ENCODE measurements around the gene OPALIN.

OPALIN gene

DNA sequence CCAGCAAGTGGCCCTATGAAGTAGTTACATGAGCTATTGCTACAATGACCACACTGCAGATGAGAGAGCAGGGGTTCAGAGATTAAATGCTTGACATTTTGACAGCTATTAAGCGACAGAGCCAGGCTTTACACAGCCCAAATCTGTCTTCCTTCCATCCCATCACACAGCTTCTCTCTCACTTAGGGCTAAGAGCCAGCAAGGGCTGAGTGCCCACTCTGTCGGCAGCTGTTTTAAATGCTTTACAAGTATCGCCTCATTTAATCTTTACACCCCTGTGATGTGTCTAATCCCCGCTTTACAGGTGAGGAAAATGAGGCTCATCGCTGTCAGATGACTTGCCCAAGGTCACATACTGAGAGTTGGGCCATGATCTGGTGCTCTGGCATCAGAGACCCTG lies 15.2 kb upstream of the OPALIN start:
- no peak for DNase-seq (ENCODE audit: low spot score)

DNA sequence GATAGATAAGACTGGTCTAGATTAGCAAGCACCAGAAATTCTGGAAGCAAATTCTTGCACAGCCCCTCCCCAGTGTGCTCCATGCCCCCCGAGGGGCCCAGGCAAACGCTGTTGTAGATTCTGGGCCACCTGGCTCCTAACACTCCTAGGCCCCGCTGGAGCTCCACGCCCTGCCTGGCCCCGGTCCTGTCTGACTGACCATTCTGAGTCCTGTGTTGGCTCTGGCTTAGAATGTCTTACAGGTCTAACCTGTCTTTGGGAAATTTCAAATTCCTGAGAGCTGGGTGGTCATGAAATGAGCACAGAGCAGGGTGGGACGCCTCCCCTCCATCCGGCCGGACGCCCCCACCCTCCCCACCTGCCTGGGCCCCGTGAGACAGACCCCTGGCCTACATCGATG lies 12.6 kb upstream of the OPALIN start:
- no peak for DNase-seq (ENCODE audit: low spot score)

DNA sequence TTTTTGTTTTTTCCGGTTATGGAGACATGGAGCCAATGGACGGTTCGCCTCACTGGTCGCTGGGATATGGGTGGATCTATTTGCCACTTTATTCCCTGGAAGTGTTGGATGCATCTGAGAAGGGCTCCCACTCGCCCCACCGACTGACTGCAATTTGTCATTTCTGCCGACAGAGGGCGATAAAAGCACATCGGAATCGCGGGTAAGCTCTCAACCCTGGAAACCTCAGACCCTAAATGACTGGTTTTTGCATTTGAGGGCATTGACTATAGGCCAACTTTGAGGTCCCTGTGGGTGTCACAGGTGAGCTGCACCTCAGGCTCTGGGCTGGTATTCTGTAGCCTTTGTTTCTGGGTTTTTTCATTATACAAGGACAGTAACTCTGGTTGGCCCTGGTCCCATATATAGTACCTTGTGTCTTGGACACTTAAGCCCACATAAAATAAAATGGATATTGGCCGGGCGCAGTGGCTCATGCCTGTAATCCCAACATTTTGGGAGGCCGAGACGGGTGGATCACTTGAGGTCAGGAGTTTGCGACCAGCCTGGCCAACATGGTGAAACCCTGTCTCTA lies 11.9 kb upstream of the OPALIN start:
- peak; percentile 69 for DNase-seq (ENCODE audit: low spot score)

DNA sequence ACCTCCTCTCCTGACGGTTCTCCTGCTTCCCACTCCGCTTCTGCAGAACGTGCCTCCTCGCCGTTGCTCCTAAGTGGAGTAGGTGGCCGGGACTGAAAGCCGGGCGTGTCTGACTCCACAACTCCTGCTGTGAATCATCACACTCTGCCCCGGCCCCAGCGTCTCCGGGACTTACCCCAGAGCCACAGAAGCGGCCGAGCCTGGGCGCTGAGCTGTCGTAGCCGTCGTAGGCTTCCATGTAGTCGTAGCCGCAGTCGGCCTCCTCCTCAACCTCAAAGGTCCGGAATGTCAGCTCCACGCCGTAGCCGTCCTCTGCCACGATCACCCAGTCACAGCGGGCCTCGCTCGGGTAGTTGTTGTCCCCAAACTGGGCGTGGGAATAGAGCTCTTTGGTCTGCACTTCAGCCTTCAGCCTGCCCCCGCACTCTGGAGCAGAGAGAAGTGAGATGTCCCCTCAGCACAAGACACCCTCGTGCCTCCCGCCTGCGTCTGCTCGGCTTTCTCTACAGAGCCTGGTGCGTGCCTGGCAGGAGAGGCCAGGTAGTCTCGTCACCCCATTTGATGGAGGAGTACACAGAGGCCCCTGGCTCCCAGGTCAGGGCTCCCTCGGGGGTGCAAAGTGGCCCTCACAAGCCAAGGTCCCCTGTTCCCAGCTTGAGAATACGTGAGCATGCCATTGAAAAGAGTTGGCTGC lies 11.2 kb upstream of the OPALIN start:
- peak; percentile 76 for DNase-seq (ENCODE audit: low spot score)

DNA sequence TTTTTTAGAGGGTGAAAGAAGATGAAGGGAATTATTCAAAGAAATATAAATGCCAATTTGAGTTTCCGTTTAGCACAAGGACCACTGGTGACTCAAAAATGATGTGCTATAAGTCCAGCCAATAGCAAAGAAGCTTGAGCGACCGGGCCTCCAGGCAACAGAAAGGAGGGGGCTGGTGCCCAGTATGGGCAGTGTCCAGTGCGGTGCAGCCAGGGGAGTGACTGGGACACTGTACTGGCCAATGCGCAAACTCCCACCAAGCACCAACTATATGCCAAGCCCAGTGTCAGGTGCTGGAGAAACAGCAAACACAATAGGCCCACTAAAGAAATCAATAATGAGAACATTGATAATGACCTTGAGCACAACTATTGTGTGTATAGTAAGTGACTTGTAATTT lies 10.2 kb upstream of the OPALIN start:
- DNase-seq (ENCODE audit: low spot score) = no peak

DNA sequence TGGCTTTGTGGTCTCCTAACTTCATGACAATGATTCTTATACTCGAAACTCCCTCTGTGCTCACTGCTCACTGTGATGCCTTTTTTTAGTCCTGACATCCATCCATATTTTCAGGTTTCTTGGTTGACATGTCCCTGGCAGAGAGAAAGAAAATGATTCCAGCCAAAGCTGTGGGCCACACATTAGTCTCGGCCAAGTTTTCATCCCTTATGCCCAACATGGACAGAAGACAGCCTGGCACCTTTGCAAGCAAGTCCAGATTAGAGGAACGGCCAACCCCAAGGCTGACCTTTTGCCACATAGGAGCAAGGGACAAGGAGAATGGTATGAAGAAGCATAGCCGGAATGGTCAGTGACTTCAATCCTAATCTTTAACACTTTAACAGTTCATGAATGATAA lies 8.7 kb upstream of the OPALIN start:
- DNase-seq (ENCODE audit: low spot score) = no peak

DNA sequence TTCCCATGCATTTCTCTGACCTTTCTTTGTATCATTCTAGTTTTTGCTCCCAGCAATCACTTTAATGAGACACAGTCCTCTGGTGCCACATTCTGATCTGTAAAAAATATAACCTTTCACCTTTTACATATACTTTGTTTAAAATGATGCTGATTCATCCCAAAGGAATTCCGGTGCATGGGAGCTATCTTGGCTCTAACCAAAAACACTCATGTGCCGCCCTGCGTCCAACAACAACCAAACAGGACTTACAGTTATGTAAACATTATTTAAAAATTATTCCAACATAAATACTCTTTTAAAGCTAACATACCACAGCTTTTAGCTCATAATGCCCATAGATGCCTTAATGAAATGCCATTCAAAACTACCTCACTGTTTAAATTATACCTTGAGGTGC lies 7.7 kb upstream of the OPALIN start:
- DNase-seq (ENCODE audit: low spot score) = peak; percentile 41

DNA sequence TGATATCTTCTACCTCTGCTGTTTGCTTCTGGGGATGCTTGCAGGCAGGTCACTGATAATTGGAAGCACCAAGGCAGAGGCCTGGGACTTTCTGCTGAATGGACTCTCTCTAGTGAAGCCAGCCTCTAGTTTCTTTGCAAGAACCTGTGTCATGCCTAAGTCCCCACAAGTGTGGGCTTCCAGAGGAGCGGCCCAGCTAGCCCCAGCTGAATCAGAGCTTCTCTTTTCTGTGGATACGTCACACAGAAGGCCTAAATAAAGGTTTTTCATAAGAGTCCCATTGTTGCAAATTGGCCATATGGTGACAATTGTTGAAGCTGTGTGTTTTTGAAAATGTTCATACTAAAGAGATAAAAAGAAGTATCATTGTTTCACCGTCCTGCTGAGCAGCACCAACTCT lies 6.8 kb upstream of the OPALIN start:
- no peak for DNase-seq (ENCODE audit: low spot score)

DNA sequence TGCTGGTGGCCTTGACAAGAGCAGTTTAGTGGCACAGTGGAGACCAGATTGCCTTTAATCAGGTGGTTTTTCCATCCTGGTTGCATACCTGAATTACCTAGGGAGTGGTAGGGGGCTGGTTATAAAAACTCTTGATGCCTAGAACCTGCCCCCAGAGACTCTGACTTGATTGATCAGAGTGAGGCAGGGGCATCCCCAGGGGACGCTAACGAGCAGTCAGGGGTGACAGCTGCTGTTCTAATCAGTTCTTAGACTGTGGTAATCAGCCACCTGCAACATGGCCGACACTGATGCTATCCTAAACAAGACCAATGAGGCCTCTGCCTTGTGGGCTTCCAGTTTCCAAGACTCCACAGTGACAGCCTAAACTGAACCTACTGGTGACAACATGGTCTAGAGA lies 2.0 kb upstream of the OPALIN start:
- DNase-seq (ENCODE audit: low spot score) = no peak

DNA sequence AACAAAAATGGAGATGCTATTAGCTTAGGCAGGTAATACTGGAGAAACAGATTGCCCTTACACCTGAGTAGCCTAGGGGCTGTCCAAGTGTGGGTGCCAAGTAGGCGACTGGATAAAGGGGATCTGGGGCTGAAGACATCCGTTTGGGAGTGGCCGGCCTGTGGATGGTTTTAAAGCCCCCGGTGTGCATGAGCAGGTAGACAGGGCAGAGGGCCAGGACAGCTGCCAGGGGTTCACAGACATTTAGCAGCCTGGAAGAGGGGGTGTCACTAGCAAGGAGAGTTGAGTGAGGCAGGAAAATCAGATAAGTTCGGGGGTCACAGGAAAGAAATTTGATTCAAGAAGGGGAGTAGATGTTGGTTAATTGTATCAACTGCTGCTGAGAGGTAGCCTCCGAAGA lies 1.5 kb upstream of the OPALIN start:
- DNase-seq (ENCODE audit: low spot score) = no peak

DNA sequence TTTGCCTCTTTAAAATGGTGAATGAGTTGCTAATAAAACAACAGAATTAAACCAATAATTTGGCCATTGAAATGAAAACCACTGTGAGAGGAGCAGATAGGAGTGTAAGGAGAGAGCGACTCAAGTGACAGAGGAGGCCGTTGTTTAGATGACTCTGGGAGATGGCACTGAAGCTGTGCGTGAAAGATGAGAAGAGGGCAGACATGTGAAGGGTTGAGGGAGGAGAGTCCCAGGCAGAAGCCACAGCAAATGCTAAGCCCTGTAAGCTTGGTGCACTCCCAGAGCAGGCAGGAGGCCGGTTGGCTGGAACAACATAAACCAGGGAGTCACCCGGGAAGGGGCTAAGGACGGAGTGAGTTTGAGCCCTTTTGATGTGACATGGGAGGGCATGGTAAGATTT lies 814 bp upstream of the OPALIN start:
- DNase-seq (ENCODE audit: low spot score) = no peak

DNA sequence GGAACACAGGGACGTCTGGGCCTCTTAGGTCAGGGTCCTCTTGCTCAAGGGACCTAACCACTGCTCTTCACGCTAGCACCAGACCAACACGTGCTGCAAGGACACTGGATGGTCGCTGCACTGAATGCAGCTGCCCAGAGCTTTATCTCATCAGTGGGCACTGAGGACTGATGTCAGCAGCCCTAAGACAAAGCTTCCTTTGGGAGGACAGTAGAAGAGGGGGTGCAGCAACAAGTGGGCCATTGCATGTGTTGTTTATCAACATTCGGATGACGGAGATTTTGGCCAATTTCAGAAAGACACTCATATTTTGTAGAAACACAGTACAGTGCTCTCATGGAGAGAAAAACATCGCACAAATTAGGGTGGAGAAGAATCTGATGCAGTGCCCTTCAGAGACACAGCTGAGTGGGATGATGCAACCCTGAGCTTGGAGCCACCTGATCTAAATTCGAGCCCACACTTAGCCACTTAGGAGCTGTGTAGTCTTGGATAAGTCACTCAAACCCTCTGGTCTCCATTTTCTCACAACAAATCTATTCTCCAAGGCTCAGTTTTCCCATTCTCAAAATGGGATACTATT lies 1.7 kb downstream of the OPALIN start:
- no peak for DNase-seq (ENCODE audit: low spot score)

DNA sequence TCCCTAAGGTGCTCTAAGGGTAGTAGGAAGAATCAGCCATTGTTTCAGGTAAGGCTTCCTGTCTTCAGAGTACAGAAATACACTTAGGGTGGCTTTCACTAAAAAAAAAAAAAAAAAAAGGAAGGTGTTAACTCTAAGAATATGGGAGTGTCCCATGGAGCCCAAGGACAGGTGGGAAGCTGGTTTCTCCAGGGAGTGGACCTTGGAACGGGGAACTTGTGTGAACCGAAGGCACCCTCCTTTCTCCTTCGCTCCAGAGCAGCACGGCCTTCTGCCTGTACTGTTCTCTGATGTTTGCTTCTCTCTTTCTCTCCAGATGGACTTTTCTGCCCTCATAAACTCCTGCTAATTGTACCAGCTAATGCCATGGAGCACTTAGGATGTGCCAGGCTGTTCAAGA lies 6.2 kb downstream of the OPALIN start:
- DNase-seq (ENCODE audit: low spot score) = no peak

DNA sequence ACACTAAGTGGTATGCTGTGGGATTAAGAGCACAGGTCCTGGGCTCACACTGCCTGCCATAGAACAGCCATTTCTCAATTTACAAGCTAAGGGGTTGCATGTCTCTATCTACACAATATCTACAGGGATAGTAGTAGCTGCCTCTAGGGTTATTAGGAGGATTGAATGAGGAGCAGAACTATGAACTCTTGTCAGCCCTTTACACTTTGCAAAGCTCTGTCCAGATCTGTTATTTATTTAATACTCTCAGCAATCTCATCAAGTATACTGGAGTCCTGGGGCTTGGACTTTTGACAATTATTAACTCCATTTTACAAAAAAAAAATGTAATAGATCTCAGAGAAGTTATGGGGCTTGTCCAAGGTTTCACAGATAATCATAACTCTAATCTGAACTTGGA lies 6.8 kb downstream of the OPALIN start:
- DNase-seq (ENCODE audit: low spot score) = no peak

DNA sequence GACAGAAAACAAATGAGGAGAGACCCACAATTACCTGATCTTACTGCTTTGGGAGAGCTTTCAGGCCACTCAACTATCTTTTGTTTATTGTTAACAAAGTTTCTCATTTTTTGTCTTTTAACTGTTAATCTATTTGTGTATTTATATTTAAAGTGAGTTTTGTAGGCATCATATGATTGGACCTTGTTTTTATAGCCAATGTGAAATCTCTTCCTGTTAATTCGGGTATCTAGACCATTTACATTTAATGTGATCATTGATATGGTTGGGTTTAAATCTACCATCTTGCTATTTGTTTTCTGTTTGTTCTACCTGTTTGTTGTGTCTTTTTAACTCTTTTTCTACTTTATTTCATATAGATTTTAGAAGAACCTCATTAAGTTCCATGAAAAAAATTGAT lies 12.5 kb downstream of the OPALIN start:
- no peak for DNase-seq (ENCODE audit: low spot score)

DNA sequence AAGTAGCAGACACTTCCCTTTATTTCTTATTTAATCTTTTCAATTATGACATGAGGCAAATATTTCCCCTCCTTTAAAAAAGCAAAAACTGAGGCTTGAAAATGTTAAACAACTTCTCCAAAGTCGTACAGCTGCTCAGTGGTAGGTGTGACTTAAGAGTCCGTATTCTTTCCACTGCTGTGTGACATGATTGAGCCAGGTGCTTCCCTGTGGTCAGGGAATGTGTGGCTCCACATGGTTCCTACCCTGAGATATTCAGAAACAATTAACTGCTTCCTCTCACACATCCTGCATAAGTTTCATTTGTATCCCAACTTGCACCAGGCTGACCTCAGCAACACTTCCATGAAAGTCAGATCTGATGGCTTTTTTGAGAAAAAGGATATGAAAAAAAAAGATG lies 13.6 kb downstream of the OPALIN start:
- DNase-seq (ENCODE audit: low spot score) = no peak

DNA sequence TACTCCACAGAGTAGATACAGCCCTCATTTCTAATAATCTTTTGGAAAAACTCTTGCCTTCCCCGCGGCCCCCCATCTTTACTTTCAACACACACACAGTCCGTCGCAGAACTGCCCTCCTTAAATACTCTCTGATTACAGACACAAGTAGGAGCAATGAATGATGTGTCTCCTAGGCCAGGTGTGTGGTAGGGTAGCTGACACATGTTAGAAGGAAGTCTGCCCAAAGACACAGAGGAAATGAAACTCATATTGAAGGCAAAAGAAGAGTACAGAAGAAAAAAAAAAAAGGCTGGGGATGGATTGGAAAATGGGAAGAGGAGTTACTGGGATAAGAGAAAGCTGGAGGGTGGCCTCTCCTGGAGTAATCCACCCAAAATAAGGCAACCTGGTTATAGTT lies 14.6 kb downstream of the OPALIN start:
- DNase-seq (ENCODE audit: low spot score) = no peak

DNA sequence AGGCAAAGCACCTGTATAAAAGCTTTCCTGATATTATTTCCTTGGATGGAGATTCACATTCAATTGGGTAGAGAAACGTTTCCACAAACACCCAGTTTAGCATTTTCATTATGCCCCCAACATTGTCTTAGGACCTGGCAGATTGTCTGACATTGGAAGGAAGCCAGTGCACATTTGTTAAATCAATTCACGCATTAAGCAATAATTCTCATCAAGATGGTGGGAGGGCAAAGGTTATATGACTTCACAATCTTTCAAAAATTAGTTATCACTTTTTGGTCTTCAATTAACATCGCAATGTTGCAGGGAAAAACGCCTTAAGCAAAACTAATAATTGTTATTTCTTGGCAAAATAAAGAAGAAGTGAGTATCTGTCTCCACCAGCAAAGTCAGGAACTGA lies 16.4 kb downstream of the OPALIN start:
- no peak for DNase-seq (ENCODE audit: low spot score)

DNA sequence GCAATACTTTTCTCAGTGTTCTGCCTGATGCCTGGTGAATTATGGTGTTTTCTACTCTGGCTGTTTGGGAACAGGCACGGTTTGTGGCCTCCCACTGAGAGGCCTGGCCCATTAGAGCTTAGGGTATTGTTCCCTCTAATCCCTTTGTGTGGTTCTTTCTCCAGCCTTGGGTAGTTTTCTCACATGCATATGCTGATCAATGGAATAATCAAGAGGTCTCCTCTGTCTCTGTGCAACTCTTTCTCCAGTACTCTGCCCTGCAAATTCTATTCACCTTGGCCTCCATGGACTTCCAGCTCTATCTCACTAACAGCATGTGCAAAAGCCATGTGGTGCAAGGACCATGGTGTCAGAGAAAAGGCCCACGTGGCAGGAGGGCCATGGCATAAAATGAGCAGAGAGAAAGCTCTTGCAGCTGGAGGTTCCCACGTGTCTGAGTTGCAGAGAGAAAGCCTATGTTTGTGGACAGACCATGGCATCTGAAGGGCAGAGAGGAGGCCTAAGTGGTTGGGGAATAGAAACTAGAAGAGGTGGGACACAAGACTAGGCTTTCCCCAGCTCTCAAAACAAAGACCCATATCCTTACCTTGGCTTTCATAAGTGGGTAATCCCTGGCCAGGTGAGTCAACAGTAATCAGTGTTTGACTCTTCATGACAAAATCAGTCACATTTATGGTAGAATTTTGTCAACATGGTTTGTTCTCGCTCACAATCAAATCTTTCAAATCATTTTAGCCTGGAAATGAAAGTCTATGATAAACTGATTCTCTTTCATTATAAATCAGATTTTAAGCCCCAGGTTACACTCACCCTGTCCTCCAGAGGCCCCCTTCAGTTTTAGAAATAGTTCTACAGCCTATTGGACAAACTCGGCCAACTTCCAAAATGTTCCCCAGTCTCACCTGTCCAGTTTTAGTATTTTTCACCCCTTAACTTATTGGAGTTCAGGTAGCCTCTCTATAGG lies 17.3 kb downstream of the OPALIN start:
- no peak for DNase-seq (ENCODE audit: low spot score)

DNA sequence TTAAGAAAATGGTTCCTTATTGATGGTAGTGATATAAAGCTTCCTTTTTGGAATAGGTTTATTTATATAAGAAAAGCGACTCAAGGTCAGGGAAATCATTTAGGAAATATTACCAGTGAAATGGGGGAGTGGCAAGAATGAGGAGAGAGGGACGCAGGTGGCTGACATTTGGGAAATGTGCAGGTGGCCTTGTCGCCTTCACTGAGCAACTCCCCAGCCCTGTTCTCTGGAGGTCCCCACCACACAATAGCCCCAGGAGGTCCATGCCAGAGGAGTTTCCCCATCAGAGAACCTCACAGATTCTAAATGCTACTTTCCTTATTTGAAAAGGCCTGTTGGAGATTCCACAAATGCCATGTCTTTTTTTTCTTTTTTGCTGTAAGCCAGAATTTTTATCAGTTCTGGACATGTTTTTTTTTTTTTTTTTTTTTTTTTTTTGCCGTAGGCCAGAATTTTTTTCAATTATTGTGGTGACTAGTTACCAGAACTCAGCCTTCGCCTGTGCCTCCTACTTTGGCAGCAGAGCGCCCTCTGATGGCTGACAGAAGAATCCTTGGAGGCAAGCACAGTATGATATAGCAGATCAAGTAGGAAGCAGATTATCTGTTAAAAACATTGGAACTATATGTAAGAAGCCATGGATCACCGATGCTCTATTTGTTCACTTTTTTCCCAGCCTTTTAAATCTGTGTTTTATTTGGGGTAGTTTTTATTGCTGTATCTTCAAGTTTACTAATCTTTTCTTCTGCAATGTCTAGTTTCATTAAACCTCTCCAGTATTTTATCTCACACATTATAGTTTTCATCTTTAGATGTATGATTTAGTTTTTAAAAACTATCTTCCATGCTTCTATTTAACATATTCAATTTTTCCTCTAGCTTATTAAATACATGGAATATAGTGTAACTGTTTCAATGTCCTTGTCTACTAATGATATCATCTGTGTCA lies 18.6 kb downstream of the OPALIN start:
- DNase-seq (ENCODE audit: low spot score) = peak; percentile 65

DNA sequence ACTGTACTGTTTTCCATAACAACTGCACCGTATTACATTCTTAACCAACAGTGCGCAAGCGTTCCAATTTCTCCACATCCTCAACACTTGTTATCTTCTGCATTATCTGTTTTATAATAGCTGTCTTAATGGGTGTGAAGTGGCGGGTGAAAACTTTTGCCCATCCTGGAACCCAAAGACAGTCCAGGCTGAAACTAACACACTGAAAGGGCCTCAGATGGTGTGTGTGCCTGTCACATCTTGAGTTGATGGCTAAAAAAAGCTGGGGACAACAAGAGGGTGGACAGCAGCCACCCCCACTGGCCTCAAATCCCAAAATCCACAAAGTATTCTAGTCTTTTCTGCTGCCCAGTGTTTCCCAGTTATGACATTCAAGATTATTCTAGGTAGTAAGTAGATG lies 19.4 kb downstream of the OPALIN start:
- DNase-seq (ENCODE audit: low spot score) = no peak
